ENCODE measurements around the gene KRTAP4-8.
A peak's percentile ranks its signal among the peaks of the same experiment; 100 is the strongest.
"Not testable (repeated sequence)": the region's sequence is repeated elsewhere in the genome, so short reads cannot be mapped to it uniquely, and the experiment has no call there.

KRTAP4-8 gene

GRCh38 chr17:41063449-41063848 lies 34.5 kb downstream of the KRTAP4-8 start:
- Histone ChIP-seq H2AFZ (ENCODE audit: low read length, unreplicated experiment) (no peak overlapping the region), H3K79me2 (ENCODE audit: control insufficient read depth, insufficient read depth, low read length, unreplicated experiment) (no peaks in the 10 kb centered on the region), H3K4me3 (ENCODE audit: low read depth, low read length) (no peak overlapping the region), H3K4me1 (ENCODE audit: control insufficient read depth, insufficient read depth, low read length, unreplicated experiment) (peaks cover 62% of the 10 kb centered on the region), H3K27me3 (ENCODE audit: insufficient read depth, low read length) (no peaks in the 10 kb centered on the region), H3K27ac (ENCODE audit: low read depth, low read length) (peak overlapping the region; percentile 93; the same call in 1 of the 2 replicates), H3K36me3 (ENCODE audit: insufficient read depth, low read length) (no peaks in the 10 kb centered on the region)

GRCh38 chr17:41061964-41062363 lies 36.0 kb downstream of the KRTAP4-8 start:
- Histone ChIP-seq H3K79me2 (ENCODE audit: control insufficient read depth, insufficient read depth, low read length, unreplicated experiment) (no peaks in the 10 kb centered on the region), H2AFZ (ENCODE audit: low read length, unreplicated experiment) (peak overlapping the region; percentile 58), H3K4me1 (ENCODE audit: control insufficient read depth, insufficient read depth, low read length, unreplicated experiment) (peaks cover 60% of the 10 kb centered on the region), H3K27ac (ENCODE audit: low read depth, low read length) (peak overlapping the region; percentile 93), H3K4me3 (ENCODE audit: low read depth, low read length) (no peak overlapping the region), H3K27me3 (ENCODE audit: insufficient read depth, low read length) (no peaks in the 10 kb centered on the region), H3K36me3 (ENCODE audit: insufficient read depth, low read length) (no peaks in the 10 kb centered on the region)

- Histone ChIP-seq H3K4me1 (ENCODE audit: control insufficient read depth, insufficient read depth, low read length, unreplicated experiment) (peaks cover 49% of the 10 kb centered on the region), H3K4me3 (ENCODE audit: low read depth, low read length) (no peak within 1 kb of the TSS; the same call in 1 of the 2 replicates), H3K36me3 (ENCODE audit: insufficient read depth, low read length) (no peaks in the 10 kb centered on the region), H3K79me2 (ENCODE audit: control insufficient read depth, insufficient read depth, low read length, unreplicated experiment) (no peaks in the 10 kb centered on the region), H2AFZ (ENCODE audit: low read length, unreplicated experiment) (peak within 1 kb of the TSS; percentile 53), H3K27me3 (ENCODE audit: insufficient read depth, low read length) (no peaks in the 10 kb centered on the region), H3K27ac (ENCODE audit: low read depth, low read length) (peak within 1 kb of the TSS; percentile 93)
These were observed 37.8 kb downstream of the KRTAP4-8 start, which contains the start of gene KRTAP2-3 for GRCh38 chr17:41060052-41060604. KRTAP2-3 (minus strand) TSS chr17:41060114; CDS start chr17:41060050, 64 bp downstream.

GRCh38 chr17:41059276-41060051 lies 38.5 kb downstream of the KRTAP4-8 start:
- Histone ChIP-seq H3K27ac (ENCODE audit: low read depth, low read length) (peak overlapping the region; percentile 93), H3K4me1 (ENCODE audit: control insufficient read depth, insufficient read depth, low read length, unreplicated experiment) (peaks cover 49% of the 10 kb centered on the region)
- H2AFZ ChIP-seq (ENCODE audit: low read length, unreplicated experiment); H3K4me3 ChIP-seq (ENCODE audit: low read depth, low read length); H3K36me3 ChIP-seq (ENCODE audit: insufficient read depth, low read length); H3K79me2 ChIP-seq (ENCODE audit: control insufficient read depth, insufficient read depth, low read length, unreplicated experiment); H3K27me3 ChIP-seq (ENCODE audit: insufficient read depth, low read length): not testable (repeated sequence)

- no peaks in the 10 kb centered on the region for H3K27me3 ChIP-seq (ENCODE audit: insufficient read depth, low read length)
- no peaks in the 10 kb centered on the region for H3K36me3 ChIP-seq (ENCODE audit: insufficient read depth, low read length)
- H3K79me2 ChIP-seq (ENCODE audit: control insufficient read depth, insufficient read depth, low read length, unreplicated experiment) = no peaks in the 10 kb centered on the region
- peak overlapping the region; percentile 93 for H3K27ac ChIP-seq (ENCODE audit: low read depth, low read length)
- no peak overlapping the region for H2AFZ ChIP-seq (ENCODE audit: low read length, unreplicated experiment)
- H3K4me1 ChIP-seq (ENCODE audit: control insufficient read depth, insufficient read depth, low read length, unreplicated experiment) = peaks cover 49% of the 10 kb centered on the region
- no peak overlapping the region for H3K4me3 ChIP-seq (ENCODE audit: low read depth, low read length)
These were observed 39.2 kb downstream of the KRTAP4-8 start for GRCh38 chr17:41058741-41059140.

- Histone ChIP-seq H3K4me1 (ENCODE audit: control insufficient read depth, insufficient read depth, low read length, unreplicated experiment) (peaks cover 38% of the 10 kb centered on the region), H2AFZ (ENCODE audit: low read length, unreplicated experiment) (no peak overlapping the region), H3K27me3 (ENCODE audit: insufficient read depth, low read length) (no peaks in the 10 kb centered on the region), H3K36me3 (ENCODE audit: insufficient read depth, low read length) (0 out of 2 replicates have a peak, but pooled peaks cover 4% of the 10 kb centered on the region), H3K79me2 (ENCODE audit: control insufficient read depth, insufficient read depth, low read length, unreplicated experiment) (no peaks in the 10 kb centered on the region), H3K27ac (ENCODE audit: low read depth, low read length) (no peak overlapping the region), H3K4me3 (ENCODE audit: low read depth, low read length) (no peak overlapping the region)
These were observed 40.4 kb downstream of the KRTAP4-8 start for GRCh38 chr17:41057547-41057946.

GRCh38 chr17:41055130-41055529 lies 42.8 kb downstream of the KRTAP4-8 start, which contains the start of gene KRTAP2-2:
KRTAP2-2 (minus strand) TSS chr17:41055230; CDS start chr17:41055211, 19 bp downstream.
- not testable (repeated sequence) for H3K4me3 ChIP-seq (ENCODE audit: low read depth, low read length); H3K79me2 ChIP-seq (ENCODE audit: control insufficient read depth, insufficient read depth, low read length, unreplicated experiment); H3K27ac ChIP-seq (ENCODE audit: low read depth, low read length); H3K27me3 ChIP-seq (ENCODE audit: insufficient read depth, low read length); H3K36me3 ChIP-seq (ENCODE audit: insufficient read depth, low read length); H2AFZ ChIP-seq (ENCODE audit: low read length, unreplicated experiment)
- peaks cover 15% of the 10 kb centered on the region for H3K4me1 ChIP-seq (ENCODE audit: control insufficient read depth, insufficient read depth, low read length, unreplicated experiment)

GRCh38 chr17:41054556-41054955 lies 43.4 kb downstream of the KRTAP4-8 start:
- peaks cover 11% of the 10 kb centered on the region for H3K4me1 ChIP-seq (ENCODE audit: control insufficient read depth, insufficient read depth, low read length, unreplicated experiment)
- not testable (repeated sequence) for H3K27me3 ChIP-seq (ENCODE audit: insufficient read depth, low read length); H3K36me3 ChIP-seq (ENCODE audit: insufficient read depth, low read length); H2AFZ ChIP-seq (ENCODE audit: low read length, unreplicated experiment); H3K4me3 ChIP-seq (ENCODE audit: low read depth, low read length); H3K27ac ChIP-seq (ENCODE audit: low read depth, low read length); H3K79me2 ChIP-seq (ENCODE audit: control insufficient read depth, insufficient read depth, low read length, unreplicated experiment)

- Histone ChIP-seq H3K4me3 (ENCODE audit: low read depth, low read length) (no peak overlapping the region), H2AFZ (ENCODE audit: low read length, unreplicated experiment) (no peak overlapping the region), H3K27me3 (ENCODE audit: insufficient read depth, low read length) (no peaks in the 10 kb centered on the region), H3K36me3 (ENCODE audit: insufficient read depth, low read length) (0 out of 2 replicates have a peak, but pooled peaks cover 4% of the 10 kb centered on the region), H3K27ac (ENCODE audit: low read depth, low read length) (no peak overlapping the region), H3K4me1 (ENCODE audit: control insufficient read depth, insufficient read depth, low read length, unreplicated experiment) (peaks cover 10% of the 10 kb centered on the region), H3K79me2 (ENCODE audit: control insufficient read depth, insufficient read depth, low read length, unreplicated experiment) (no peaks in the 10 kb centered on the region)
These were observed 43.9 kb downstream of the KRTAP4-8 start for GRCh38 chr17:41054025-41054424.

GRCh38 chr17:41052566-41052965 lies 45.4 kb downstream of the KRTAP4-8 start:
- Histone ChIP-seq H3K27me3 (ENCODE audit: insufficient read depth, low read length) (no peaks in the 10 kb centered on the region), H3K4me1 (ENCODE audit: control insufficient read depth, insufficient read depth, low read length, unreplicated experiment) (peaks cover 13% of the 10 kb centered on the region), H3K4me3 (ENCODE audit: low read depth, low read length) (no peak overlapping the region), H3K79me2 (ENCODE audit: control insufficient read depth, insufficient read depth, low read length, unreplicated experiment) (no peaks in the 10 kb centered on the region), H2AFZ (ENCODE audit: low read length, unreplicated experiment) (no peak overlapping the region), H3K36me3 (ENCODE audit: insufficient read depth, low read length) (0 out of 2 replicates have a peak, but pooled peaks cover 4% of the 10 kb centered on the region), H3K27ac (ENCODE audit: low read depth, low read length) (no peak overlapping the region)
